GM21367 (cell line): ENCODE measurements around the gene LILRB4.
"Not testable (repeated sequence)": the region's sequence is repeated elsewhere in the genome, so short reads cannot be mapped to it uniquely, and the experiment has no call there.

Experiments
- ATAC-seq: cut with Tn5 transposase; IDR thresholded peaks from one replicate; pipeline ENCODE4 v1.9.1; 2021; ENCODE audit not compliant: unreplicated experiment

LILRB4 gene

GRCh38 chr19:54648129-54648528 lies 14.7 kb upstream of the LILRB4 start:
- no peak for ATAC-seq

GRCh38 chr19:54650108-54650655 lies 12.6 kb upstream of the LILRB4 start:
- no peak for ATAC-seq

- ATAC-seq = no peak
These were observed 9.5 kb upstream of the LILRB4 start for GRCh38 chr19:54653181-54653809.

GRCh38 chr19:54654447-54655321 lies 8.1 kb upstream of the LILRB4 start:
- no peak for ATAC-seq

- ATAC-seq = no peak
These were observed 3.5 kb upstream of the LILRB4 start for GRCh38 chr19:54659300-54659699.

- no peak for ATAC-seq
These were observed 2.5 kb upstream of the LILRB4 start for GRCh38 chr19:54660306-54660705.

DNA sequence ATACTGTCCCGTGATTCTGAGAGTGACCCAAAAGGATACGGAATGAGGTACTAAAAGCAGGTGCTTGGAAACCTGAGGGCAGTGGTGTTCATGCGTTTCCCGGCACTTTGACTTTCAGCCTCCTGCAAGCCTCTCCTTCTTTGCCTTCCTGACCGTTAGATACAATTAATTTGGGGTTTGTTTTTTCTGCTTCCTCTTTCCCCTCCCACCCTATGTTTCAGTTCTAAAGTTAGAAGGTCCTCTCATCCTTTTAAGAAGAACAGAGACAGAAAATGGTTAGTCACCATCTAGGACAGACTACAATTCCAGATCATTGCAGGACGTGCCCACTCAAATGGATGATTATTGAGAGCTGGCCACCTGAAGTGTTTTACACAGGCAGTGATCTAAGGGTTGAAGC lies 1.8 kb upstream of the LILRB4 start:
- no peak for ATAC-seq

GRCh38 chr19:54661846-54662481 lies 821 bp upstream of the LILRB4 start:
- ATAC-seq = no peak

GRCh38 chr19:54665530-54665929 lies 2.7 kb downstream of the LILRB4 start:
- no peak for ATAC-seq

GRCh38 chr19:54667217-54667616 lies 4.4 kb downstream of the LILRB4 start:
- ATAC-seq = no peak

DNA sequence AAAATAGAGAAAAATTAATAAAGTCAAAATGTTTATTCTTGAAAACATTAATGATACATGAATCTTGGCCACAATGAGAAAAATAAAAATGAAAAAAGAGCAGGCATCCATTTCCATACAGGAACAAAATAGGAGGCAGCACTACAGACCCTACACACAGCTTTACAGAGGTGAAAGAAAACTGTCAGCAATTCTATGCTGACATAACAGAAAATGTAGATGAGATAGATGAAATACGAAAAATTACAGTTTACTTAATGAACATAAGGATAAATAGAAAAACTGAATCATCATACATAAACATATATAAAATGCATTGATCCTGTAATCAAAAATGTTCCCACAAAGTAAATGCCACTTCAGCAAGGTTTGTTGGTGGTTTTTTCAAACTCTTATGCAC lies 5.6 kb downstream of the LILRB4 start:
- ATAC-seq = no peak

GRCh38 chr19:54670576-54671357 lies 8.0 kb downstream of the LILRB4 start:
- no peak for ATAC-seq

DNA sequence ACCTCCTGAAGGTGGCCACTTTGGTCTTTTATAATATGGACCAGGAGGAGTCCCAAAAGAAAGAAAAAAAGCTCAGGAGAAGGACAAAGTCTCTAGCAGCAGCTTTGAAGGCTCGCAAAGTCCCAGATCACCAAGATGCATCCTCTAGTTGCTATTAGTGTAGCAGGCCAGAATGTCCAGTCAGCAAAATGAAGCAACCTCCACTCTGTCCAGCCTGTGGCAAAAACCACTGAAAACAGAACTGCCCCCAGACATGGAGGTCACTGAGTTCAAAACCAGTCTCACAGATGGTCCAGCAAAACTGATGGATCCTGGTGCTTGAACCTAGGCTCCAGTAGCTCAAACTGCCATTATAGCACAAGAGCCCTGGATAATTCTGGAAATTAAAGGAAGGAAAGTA lies 10.4 kb downstream of the LILRB4 start:
- no peak for ATAC-seq

- ATAC-seq = no peak
These were observed 11.3 kb downstream of the LILRB4 start for GRCh38 chr19:54674021-54674617.

GRCh38 chr19:54676210-54676834 lies 13.5 kb downstream of the LILRB4 start:
- not testable (repeated sequence) for ATAC-seq

DNA sequence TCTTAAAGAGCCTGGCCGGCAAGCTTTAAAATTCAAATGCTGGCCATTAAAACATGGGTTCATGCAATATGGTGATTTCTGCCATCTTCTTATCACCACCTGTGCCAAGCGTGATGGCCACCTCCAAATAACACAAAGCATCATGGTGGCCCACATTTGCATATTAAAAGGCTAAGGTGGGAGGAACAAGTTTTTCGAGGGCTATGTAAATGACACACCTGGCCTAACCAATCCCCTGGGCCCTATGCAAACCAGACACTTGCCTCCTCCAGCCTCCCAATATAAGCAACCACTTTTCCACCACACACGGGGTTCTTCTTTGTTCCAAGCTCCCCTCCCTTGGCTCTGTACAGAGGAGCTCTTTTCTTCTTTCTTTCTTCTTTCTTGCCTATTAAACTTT lies 14.4 kb downstream of the LILRB4 start:
- no peak for ATAC-seq

DNA sequence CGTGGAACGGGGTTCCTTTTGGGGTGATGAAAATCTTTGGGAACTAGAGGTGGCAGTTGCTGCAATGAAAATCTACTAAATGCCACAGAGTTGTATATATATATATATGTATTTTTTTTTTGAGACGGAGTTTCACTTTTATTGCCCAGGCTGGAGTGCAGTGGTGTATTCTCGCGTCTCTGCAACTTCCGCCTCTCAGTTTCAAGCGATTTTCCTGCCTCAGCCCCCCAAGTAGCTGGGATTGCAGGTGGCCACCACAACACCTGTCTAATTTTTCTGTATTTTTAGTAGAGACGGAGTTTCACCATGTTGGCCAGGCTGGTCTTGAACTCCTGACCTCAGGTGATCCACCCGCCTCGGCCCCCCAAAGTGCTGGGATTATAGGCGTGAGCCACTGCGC lies 18.8 kb downstream of the LILRB4 start:
- not testable (repeated sequence) for ATAC-seq

DNA sequence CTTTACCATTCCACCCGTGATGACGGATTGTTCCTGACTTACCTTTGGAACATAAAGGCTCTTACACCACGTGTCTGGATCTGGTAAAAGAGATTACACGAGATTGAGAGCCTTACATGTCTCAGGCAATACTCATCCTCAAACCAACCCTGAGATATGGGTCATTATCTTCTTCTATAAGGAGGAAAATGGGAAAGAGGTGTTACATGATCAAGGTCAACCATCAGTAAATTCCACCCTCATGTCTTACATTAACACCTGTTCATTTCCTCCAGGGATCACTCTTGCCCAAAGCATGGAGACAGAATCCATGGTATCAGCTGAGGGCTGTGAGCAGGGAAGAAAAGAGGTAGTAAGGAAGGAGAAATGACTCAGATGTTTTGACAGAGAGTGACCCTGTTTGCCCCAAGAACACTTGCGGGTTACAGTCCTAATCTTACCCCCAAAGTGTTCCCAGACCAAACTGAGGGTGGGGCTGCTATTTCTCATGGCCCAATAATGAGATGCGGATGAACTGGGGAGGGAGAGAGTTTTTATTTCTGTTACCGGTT lies 19.6 kb downstream of the LILRB4 start:
- no peak for ATAC-seq

- ATAC-seq = no peak
These were observed 21.7 kb downstream of the LILRB4 start for GRCh38 chr19:54684527-54684926.
